OCI-LY3 (cell line): Measurements from ENCODE around the gene AKR1C2.

Experiments used
- CTCF ChIP-seq: fragments of 200-600, 300-600 bp; sonication (generic); IDR thresholded peaks from 2 replicates; pipeline ENCODE4 v1.5.1; 2014; ENCODE audit warnings: antibody characterized with exemption, low read length, low read depth
- EZH2phosphoT487 ChIP-seq: fragments of 200-600 bp; shearing (Covaris generic); IDR thresholded peaks from 2 replicates; pipeline ENCODE4 v1.6.1; 2018; ENCODE audit warnings: antibody characterized with exemption, mixed run types, low read depth

GRCh38 chr10:5047912-5048628 lies 44.4 kb upstream of the AKR1C2 start:
- no peak for TF ChIP-seq EZH2phosphoT487
- no peak for TF ChIP-seq CTCF
